NCI-H2171 treated with DMSO at 0.1 percent for 48 hours (cell line): ENCODE measurements around the gene ANKS1B.
"Not testable (repeated sequence)": the region's sequence is repeated elsewhere in the genome, so short reads cannot be mapped to it uniquely, and the experiment has no call there.

Experiments used
- DNase-seq: peaks from one replicate; lab custom pipeline; 2025; lab: John Stamatoyannopoulos, UW

ANKS1B gene

GRCh38 chr12:99704036-99704435 is 280.7 kb downstream of the ANKS1B start:
- no peak for DNase-seq

- no peak for DNase-seq
Observed at GRCh38 chr12:99700032-99700431, 284.7 kb downstream of the ANKS1B start.

GRCh38 chr12:99695050-99695449 is 289.7 kb downstream of the ANKS1B start:
- no peak for DNase-seq

- DNase-seq: no peak
Observed at GRCh38 chr12:99686142-99686541, 298.6 kb downstream of the ANKS1B start.

GRCh38 chr12:99680276-99680675 is 304.5 kb downstream of the ANKS1B start:
- no peak for DNase-seq

GRCh38 chr12:99670635-99671034 is 314.1 kb downstream of the ANKS1B start:
- DNase-seq: no peak

GRCh38 chr12:99658671-99659349 is 325.9 kb downstream of the ANKS1B start:
- peak; percentile 23 for DNase-seq

- no peak for DNase-seq
Observed at GRCh38 chr12:99649551-99649950, 335.2 kb downstream of the ANKS1B start.

GRCh38 chr12:99648183-99648582 is 336.6 kb downstream of the ANKS1B start:
- DNase-seq: no peak

GRCh38 chr12:99647453-99647852 is 337.3 kb downstream of the ANKS1B start, which contains the start of gene GARIN6:
Gene GARIN6 (plus strand): TSS chr12:99647753. CDS start chr12:99648175, 422 bp downstream.
- no peak for DNase-seq

- no peak for DNase-seq
Observed at GRCh38 chr12:99644629-99645028, 340.1 kb downstream of the ANKS1B start.

- DNase-seq: no peak
Observed at GRCh38 chr12:99627459-99627858, 357.3 kb downstream of the ANKS1B start.

- not testable (repeated sequence) for DNase-seq
Observed at GRCh38 chr12:99624591-99624990, 360.1 kb downstream of the ANKS1B start.

GRCh38 chr12:99620159-99620479 is 364.6 kb downstream of the ANKS1B start:
- no peak for DNase-seq

GRCh38 chr12:99619389-99620158 is 365.2 kb downstream of the ANKS1B start:
- peak; percentile 42 for DNase-seq

- no peak for DNase-seq
Observed at GRCh38 chr12:99618657-99619056, 366.1 kb downstream of the ANKS1B start.

- no peak for DNase-seq
Observed at GRCh38 chr12:99611599-99611998, 373.1 kb downstream of the ANKS1B start.

- no peak for DNase-seq
Observed at GRCh38 chr12:99611117-99611516, 373.6 kb downstream of the ANKS1B start.

GRCh38 chr12:99609455-99610181 is 375.1 kb downstream of the ANKS1B start:
- DNase-seq: no peak

GRCh38 chr12:99600388-99600787 is 384.3 kb downstream of the ANKS1B start:
- no peak for DNase-seq

GRCh38 chr12:99598785-99599184 is 386.0 kb downstream of the ANKS1B start:
- no peak for DNase-seq

GRCh38 chr12:99596762-99597161 is 388.0 kb downstream of the ANKS1B start:
- DNase-seq: no peak

GRCh38 chr12:99577125-99577524 is 407.6 kb downstream of the ANKS1B start:
- not testable (repeated sequence) for DNase-seq
